K562 (cell line): ENCODE data around the gene TTC31. TPM values are rescaled to one million over a fixed set of nuclear protein-coding genes. Genes with fewer than 3 reads are reported as not detected.
A peak's percentile ranks its signal among the peaks of the same experiment; 100 is the strongest.

Experiments used
- ATAC-seq: fragments of 200-7000 bp; cut with Tn5 transposase; 3 replicates; pipeline ENCODE4 v1.9.1; 2020; ENCODE audit warnings: moderate library complexity
- BruUV-seq: library from RNA; stranded (reverse); fragments of 400-500 nt; replicated peaks from 2 replicates; lab custom pipeline; 2021; lab: Mats Ljungman, UMichigan
- CTCF ChIA-PET: fragments of 300-600 bp; formaldehyde crosslinking; extraction: SDS; loops from one replicate; lab custom pipeline; 2021; ENCODE audit warnings: low intra/inter-chr PET ratio; lab: Yijun Ruan, JAX
- POLR2A ChIA-PET: fragments of 300-600, 350-650 bp; sonication (Branson Sonifier 250); formaldehyde crosslinking; extraction: SDS; loops from one replicate; lab custom pipeline; 2021; ENCODE audit warnings: antibody characterized with exemption, inconsistent platforms; lab: Yijun Ruan, JAX
- DNase-seq, 4 experiments: peaks; one replicate each; pipeline versions ENCODE4 v3.0.0 to v3.0.0-alpha.2; 2011 to 2018; ENCODE audit warnings: low spot score in 3 of 4, mixed read lengths in 3 of 4; ENCODE audit errors: extremely low read depth in 1 of 4
- FAIRE-seq: peaks from 2 replicates; lab custom pipeline; 2011; peaks lifted over from hg19 to GRCh38; lab: Jason Lieb, UNC
- H2AFZ ChIP-seq: 2 replicates; pipeline ENCODE4 v1.6.0; 2011; ENCODE audit warnings: low read depth, low read length, control low read depth, inconsistent platforms
- H3K27ac ChIP-seq: fragments of 200-600 bp; 3 replicates; pipeline ENCODE4 v1.8.0; 2011; ENCODE audit warnings: low read depth, mild to moderate bottlenecking, control low read depth, inconsistent platforms, low read length, moderate library complexity, mixed read lengths; ENCODE audit errors: extremely low read depth
- H3K27me3 ChIP-seq, 2 experiments: fragments of 300-600 bp in 1 of 2; 2 replicates in 1 of 2; 3 replicates in 1 of 2; pipeline versions ENCODE4 v1.6.0 to v1.8.0; 2011; ENCODE audit warnings: inconsistent platforms in 2 of 2, low read length in 2 of 2, mild to moderate bottlenecking in 1 of 2, mixed read lengths in 1 of 2, moderate library complexity in 1 of 2; ENCODE audit not compliant: control insufficient read depth in 2 of 2, insufficient read depth in 2 of 2
- H3K36me3 ChIP-seq: fragments of 300-600 bp; 3 replicates; pipeline ENCODE4 v1.8.0; 2011; ENCODE audit warnings: mild to moderate bottlenecking, low read length, inconsistent platforms; ENCODE audit not compliant: control insufficient read depth, insufficient read depth
- H3K4me1 ChIP-seq, 2 experiments: fragments of 200-600 bp in 1 of 2; replicated peaks in 1 of 2; 2 replicates in 1 of 2; 3 replicates in 1 of 2; pipeline versions ENCODE4 v1.5.1 to v1.8.0; 2011; ENCODE audit warnings: inconsistent platforms in 2 of 2, low read length in 2 of 2, mild to moderate bottlenecking in 1 of 2, mixed read lengths in 1 of 2, moderate library complexity in 1 of 2; ENCODE audit not compliant: control insufficient read depth in 2 of 2, insufficient read depth in 2 of 2
- H3K4me2 ChIP-seq: 2 replicates; pipeline ENCODE4 v1.6.1; 2011; ENCODE audit warnings: low read length, control low read depth, inconsistent platforms, mixed read lengths; ENCODE audit not compliant: insufficient read depth
- H3K4me3 ChIP-seq: fragments of 200-600 bp; sonication (generic), shearing (Covaris generic); 2 replicates; pipeline ENCODE4 v1.5.1; 2016; ENCODE audit warnings: control low read depth, inconsistent platforms
- H3K79me2 ChIP-seq: fragments of 200-600 bp; 3 replicates; pipeline ENCODE4 v1.8.0; 2011; ENCODE audit warnings: low read length, inconsistent platforms; ENCODE audit not compliant: control insufficient read depth, insufficient read depth
- H3K9ac ChIP-seq, 2 experiments: 2 replicates each; pipeline versions ENCODE4 v1.6.0 to v1.6.1; 2011; ENCODE audit warnings: low read depth in 2 of 2, low read length in 2 of 2, control low read depth in 1 of 2, inconsistent platforms in 1 of 2, mild to moderate bottlenecking in 1 of 2, mixed read lengths in 1 of 2; ENCODE audit not compliant: insufficient read depth in 1 of 2
- H3K9me1 ChIP-seq: one replicate; pipeline ENCODE4 v1.6.0; 2011; ENCODE audit warnings: inconsistent platforms, mild to moderate bottlenecking, low read length, moderate library complexity; ENCODE audit not compliant: control insufficient read depth, insufficient read depth
- H3K9me3 ChIP-seq: replicated peaks from 2 replicates; pipeline ENCODE4 v1.5.1; 2011; ENCODE audit warnings: low read depth, low read length, inconsistent platforms; ENCODE audit not compliant: control insufficient read depth, insufficient read depth
- H4K20me1 ChIP-seq: replicated peaks from 2 replicates; pipeline ENCODE4 v1.6.1; 2011; ENCODE audit warnings: low read length, inconsistent platforms, mixed read lengths; ENCODE audit not compliant: control insufficient read depth, insufficient read depth
- CEBPB ChIP-seq: fragments of 450-650 bp; IDR thresholded peaks from 2 replicates; pipeline ENCODE4 v1.6.1; 2016; ENCODE audit warnings: missing genetic modification characterization, missing compliant biosample characterization
- SETDB1 ChIP-seq: IDR thresholded peaks from one replicate; pipeline ENCODE4 v1.6.1; 2012; ENCODE audit warnings: low read length, control low read depth, inconsistent platforms
- ZKSCAN8 ChIP-seq: fragments of 200-800 bp; sonication (Bioruptor generic); IDR thresholded peaks from 2 replicates; pipeline ENCODE4 v1.6.1; 2016; ENCODE audit warnings: missing genetic modification characterization, missing compliant biosample characterization
- WGBS: fragments of 100-300 bp; shearing (Covaris generic); methylation state at CpG from one replicate; pipeline ENCODE4 v1.1.6; 2016; ENCODE audit warnings: low coverage, mixed read lengths; ENCODE audit not compliant: insufficient coverage; ENCODE audit errors: missing lambda C conversion rate; 5-methylcytosine and 5-hydroxymethylcytosine counted together
- in situ Hi-C: fragments of 300-500 bp; cut with MboI; formaldehyde crosslinking; loops from 4 replicates; pipeline ENCODE4 v1.15.0; 2018; ENCODE audit warnings: inconsistent platforms, mixed read lengths
- intact Hi-C: fragments of 100-400 bp; cut with micrococcal nuclease; formaldehyde crosslinking; loops from 2 replicates; pipeline ENCODE4 v1.14.2; 2022
- polyA plus RNA-seq, 8 experiments: library from polyadenylated mRNA; depleted of rRNA in 4 of 8; stranded (reverse) in 5 of 8; unstranded in 3 of 8; fragments of >200 nt; fragmentation: Nextera tagmentation in 2 of 8; fragmentation: Illumina TruSeq in 1 of 8; extraction: Ambion mirVana in 2 of 8; extraction: Trizol in 1 of 8; gene quantifications; 2 replicates each; pipeline versions ENCODE4 v1.2.1 to v1.2.3, GENCODE V29; 2011 to 2014; ENCODE audit warnings: inconsistent platforms in 1 of 8, missing spikeins in 1 of 8
- total RNA-seq, 7 experiments: library from RNA; depleted of rRNA in 6 of 7; stranded (reverse); fragments of >200 nt in 6 of 7; fragmentation: Illumina TruSeq in 2 of 7; extraction: Trizol in 2 of 7; gene quantifications; 2 replicates each; pipeline versions ENCODE4 v1.2.1 to v1.2.3, GENCODE V29; 2011 to 2021; ENCODE audit warnings: low replicate concordance in 1 of 7
- TF ChIP-seq, protein P1 (sequence below): fragments of 250-450 bp; sonication (Bioruptor Pico); IDR thresholded peaks from 2 replicates; pipeline ENCODE4 v1.5.0; 2021; ENCODE audit warnings: mild to moderate bottlenecking, moderate library complexity

TTC31 gene
- total and polyA plus RNA-seq, 9 of the 15 experiments (the other 6 are each of a cell fraction or from before 2014, with no cell fraction given) = 4.7 to 30.5 (median 15.9) TPM

DNA sequence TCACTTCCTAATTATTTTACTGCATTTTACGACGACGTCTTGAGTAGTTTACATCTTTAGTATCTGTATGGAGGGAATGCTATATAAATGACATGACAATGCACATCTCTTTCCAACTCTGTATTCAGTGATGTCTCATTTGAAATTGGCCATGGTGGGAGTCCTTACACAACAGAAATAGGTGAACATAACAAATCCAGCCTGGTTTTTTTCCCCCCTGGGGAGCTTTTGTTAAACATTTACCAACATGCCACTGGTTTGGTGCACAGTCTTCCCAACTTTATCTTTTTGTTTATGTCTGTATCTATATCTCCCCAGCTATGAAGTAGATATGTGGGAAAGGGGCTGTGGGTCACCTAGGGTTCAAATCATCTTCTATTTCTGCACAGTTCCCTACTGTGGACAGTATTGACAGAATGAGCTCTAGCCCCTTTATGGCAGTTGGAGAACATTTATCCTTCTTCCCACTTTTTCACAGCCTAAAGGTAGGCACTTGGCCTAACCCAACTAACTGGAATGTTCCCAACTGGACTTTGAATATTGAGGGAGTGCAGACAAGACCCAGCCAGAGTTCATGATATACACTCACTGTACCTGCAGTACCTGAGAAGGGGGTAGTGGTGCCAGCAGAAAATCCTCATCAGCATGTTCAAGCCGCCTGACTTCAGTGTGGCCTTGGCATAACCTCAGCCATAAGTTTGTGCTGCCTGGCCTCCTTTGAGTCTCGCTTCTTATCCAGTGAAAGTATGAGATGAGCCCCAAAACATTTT is 35.5 kb upstream of the TTC31 start (continued):
- TF ChIP-seq, protein P1, sequence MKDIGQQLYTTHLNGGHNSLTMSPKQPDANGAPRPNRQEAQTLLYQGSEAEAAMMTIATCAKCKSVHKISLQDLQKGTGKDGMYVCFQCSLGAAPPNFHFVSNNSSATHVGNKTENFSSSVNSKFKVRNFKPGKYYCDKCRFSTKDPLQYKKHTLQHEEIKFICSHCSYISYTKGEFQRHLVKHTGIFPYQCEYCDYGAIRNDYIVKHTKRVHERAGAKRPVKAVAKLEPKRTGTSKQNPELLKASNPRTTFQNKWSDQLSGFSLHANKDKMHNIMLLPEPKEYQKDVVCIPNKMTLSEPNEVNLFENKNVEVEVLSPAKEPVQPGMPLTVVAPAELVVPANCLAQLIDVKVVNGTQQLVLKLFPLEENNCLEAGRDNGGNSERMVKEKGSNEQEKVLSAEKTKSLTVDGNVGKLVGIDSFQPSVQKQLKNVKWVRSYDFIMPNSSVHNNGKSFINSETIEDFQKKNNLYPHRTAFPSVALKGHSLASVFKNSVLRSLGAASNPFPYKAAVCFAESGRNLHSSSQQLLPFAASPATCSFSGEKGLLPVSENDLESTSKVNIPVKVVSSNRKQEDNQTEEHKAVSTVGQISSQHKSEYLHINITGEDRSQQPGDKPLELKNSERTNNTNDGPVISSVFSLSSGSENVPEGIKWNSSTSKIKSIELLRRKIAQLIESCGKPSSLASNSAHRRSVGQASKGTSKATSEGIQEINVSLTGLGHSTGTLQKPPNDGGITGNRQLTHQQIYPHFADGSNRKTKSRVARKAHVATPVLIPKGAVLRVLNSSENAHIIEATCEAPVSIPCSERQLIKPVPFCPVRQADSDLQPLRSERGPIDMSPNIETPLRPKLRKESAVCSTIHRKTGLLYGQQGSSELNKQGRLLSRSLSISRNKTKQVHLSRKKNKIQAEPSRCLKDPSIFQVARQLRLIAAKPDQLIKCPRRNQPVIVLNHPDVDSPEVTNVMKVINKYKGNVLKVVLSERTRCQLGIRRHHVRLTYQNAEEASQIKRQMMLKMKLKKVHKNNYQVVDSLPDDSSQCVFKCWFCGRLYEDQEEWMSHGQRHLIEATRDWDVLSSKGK = no peak
- no peak for TF ChIP-seq SETDB1

DNA sequence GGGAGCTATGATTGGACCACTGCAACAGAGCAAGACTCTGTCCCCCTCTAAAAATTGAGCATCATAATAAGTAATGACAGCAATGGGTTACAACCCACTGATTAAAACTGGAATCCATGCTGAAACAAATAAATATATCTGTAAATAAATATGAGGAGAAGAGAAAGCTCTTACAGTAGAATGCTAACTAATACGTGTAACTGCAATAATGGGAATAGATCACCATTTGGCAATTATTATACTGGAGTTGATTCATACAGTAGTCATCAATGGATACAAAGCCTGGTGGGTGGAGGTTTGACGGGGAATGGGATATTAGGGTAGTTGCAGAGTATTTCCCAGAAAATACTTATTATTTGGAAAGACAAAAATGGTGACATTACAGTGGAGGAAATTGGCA is 34.1 kb upstream of the TTC31 start:
- H3K9me1 ChIP-seq = no peaks in the 10 kb centered on the region
- ATAC-seq (no peak), FAIRE-seq (no peak), DNase-seq (no peak)
- no peaks in the 10 kb centered on the region for H4K20me1 ChIP-seq
- no peaks in the 10 kb centered on the region for H3K36me3 ChIP-seq
- no peaks in the 10 kb centered on the region for H3K9me3 ChIP-seq
- H3K9ac ChIP-seq = no peak overlapping the region
- intact Hi-C loops = no loop called here
- no peak overlapping the region for H3K4me2 ChIP-seq
- in situ Hi-C loops = no loop called here
- H3K27me3 ChIP-seq = no peaks in the 10 kb centered on the region
- no peak overlapping the region for H2AFZ ChIP-seq
- TF ChIP-seq ZKSCAN8 (CRISPR knock-in tag) = no peak
- 0 out of 2 replicates have a peak, but pooled peaks have one; percentile 0 for TF ChIP-seq CEBPB (tag)
- ChIA-PET CTCF (no interaction called here), POLR2A (interaction anchor here (0.7 to 2.6 kb wide), 3 partner anchors 9 to 72 kb away, joined by 3 to 9 read pairs (median 3); partner anchors contain the start of gene WBP1)
- H3K79me2 ChIP-seq = no peaks in the 10 kb centered on the region
- WGBS = 61% methylated on average over 2 of the region's 2 CpGs
- H3K4me3 ChIP-seq = no peak overlapping the region
- peaks cover 8% of the 10 kb centered on the region in 2 experiments; a peak in 3 of 5 replicates for H3K4me1 ChIP-seq
- no TSS peak for BruUV-seq
- H3K27ac ChIP-seq = no peak overlapping the region
